Fibroblast of lung (primary cell): ENCODE results near the gene USP32.

Experiments used
- CTCF ChIP-seq, 2 donors: IDR thresholded peaks in 1 of 2; conservative IDR thresholded peaks in 1 of 2; 1 replicate in 1 of 2; 2 replicates in 1 of 2; pipeline ENCODE4 v1.5.1; 2011 to 2012; ENCODE audit warnings: low read length in 2 of 2, control low read depth in 1 of 2, inconsistent platforms in 1 of 2, low read depth in 1 of 2, mild to moderate bottlenecking in 1 of 2
- EZH2 ChIP-seq: IDR thresholded peaks from 2 replicates; pipeline ENCODE4 v1.5.1; 2012; ENCODE audit warnings: low read length, control low read depth, mild to moderate bottlenecking; ENCODE audit errors: missing control alignments

- no peak for TF ChIP-seq EZH2
- TF ChIP-seq CTCF (conservative IDR thresholded peaks at IDR 0.05 in 1 of 2, IDR thresholded peaks at IDR 0.05 in 1 of 2; ENCODE audit: low read depth in 1 of 2, low read length in 2 of 2), result no peak
These were observed 243.6 kb downstream of the USP32 start for GRCh38 chr17:60148373-60148772.
